Lung (tissue), 12 donors: ENCODE data around the gene TACC3. TPM values are rescaled to one million over a fixed set of nuclear protein-coding genes. Genes with fewer than 3 reads are reported as not detected.

Source experiments
- ATAC-seq: fragments of 200-7000 bp; cut with Tn5 transposase; one replicate; pipeline ENCODE4 v1.9.1; 2020; ENCODE audit warnings: moderate number of reproducible peaks; ENCODE audit not compliant: insufficient read depth, low FRiP score
- DNase-seq, 3 donors: peaks; one replicate each; pipeline ENCODE4 v3.0.0-alpha.2; 2013 to 2017
- H3K27ac ChIP-seq, 2 donors: one replicate each; pipeline ENCODE4 v1.5.1; 2013; ENCODE audit warnings: mild to moderate bottlenecking in 2 of 2, moderate library complexity in 2 of 2, control low read depth in 1 of 2, inconsistent platforms in 1 of 2, low read depth in 1 of 2, low read length in 1 of 2
- H3K27me3 ChIP-seq, 3 donors: one replicate each; pipeline ENCODE4 v1.5.1; 2013; ENCODE audit warnings: low read length in 2 of 3; ENCODE audit not compliant: control insufficient read depth in 3 of 3, insufficient read depth in 3 of 3
- H3K36me3 ChIP-seq, 4 donors: one replicate each; pipeline ENCODE4 v1.5.1; 2013; ENCODE audit warnings: low read length in 4 of 4, mild to moderate bottlenecking in 1 of 4, moderate library complexity in 1 of 4; ENCODE audit not compliant: control insufficient read depth in 4 of 4, insufficient read depth in 4 of 4
- H3K4me1 ChIP-seq, 5 donors: one replicate each; pipeline ENCODE4 v1.5.1; 2013; ENCODE audit warnings: low read length in 5 of 5, mild to moderate bottlenecking in 2 of 5, moderate library complexity in 1 of 5; ENCODE audit not compliant: control insufficient read depth in 5 of 5, insufficient read depth in 5 of 5
- H3K4me3 ChIP-seq: one replicate; pipeline ENCODE4 v1.5.1; 2013; ENCODE audit warnings: mild to moderate bottlenecking, control low read depth, moderate library complexity
- H3K9ac ChIP-seq, 2 donors: one replicate each; pipeline ENCODE4 v1.5.1; 2013; ENCODE audit warnings: low read length in 2 of 2, control low read depth in 1 of 2; ENCODE audit not compliant: insufficient read depth in 1 of 2
- H3K9me3 ChIP-seq, 4 donors: one replicate each; pipeline ENCODE4 v1.5.1; 2013; ENCODE audit warnings: low read length in 3 of 4, mild to moderate bottlenecking in 1 of 4, moderate library complexity in 1 of 4; ENCODE audit not compliant: control insufficient read depth in 4 of 4, insufficient read depth in 3 of 4
- CTCF ChIP-seq: IDR thresholded peaks from 2 replicates; pipeline ENCODE4 v1.5.1; 2012; ENCODE audit warnings: mild to moderate bottlenecking; ENCODE audit errors: control extremely low read depth, extremely low read depth
- WGBS, 2 donors: extraction: QIAGEN DNeasy Blood & Tissue Kit; methylation state at CpG; one replicate each; pipeline ENCODE4 v1.1.7; 2013; 5-methylcytosine and 5-hydroxymethylcytosine counted together
- polyA plus RNA-seq, 2 donors: library from polyadenylated mRNA; stranded (reverse); fragments of 200-250 nt; gene quantifications; one replicate each; pipeline ENCODE4 v1.2.1, GENCODE V29; 2013
- total RNA-seq, 2 donors: library from RNA; depleted of rRNA in 1 of 2; stranded (reverse); fragments of >200 nt in 1 of 2; gene quantifications; one replicate each; pipeline ENCODE4 v1.2.1, GENCODE V29; 2014 to 2021
- donor health status: control.
- donor health status: control.
- donor health status: Bipolar disorder and iron deficiency.
- donor health status: healthy.
- donor health status: DM: yes; HTN: yes; CAD: no.

The TACC3 gene
- total and polyA plus RNA-seq, 4 donors = 13.8 to 22.1 (median 18.5) TPM

GRCh38 chr4:1686440-1687036, 34.8 kb upstream of the TACC3 start:
- Histone ChIP-seq H3K27ac (no peak overlapping the region), H3K36me3 (peaks cover 0 to 12% (median 8%) of the 10 kb centered on the region in 4 donors), H3K9me3 (no peaks in the 10 kb centered on the region), H3K4me1 (peaks cover 0 to 8% (median 4%) of the 10 kb centered on the region in 5 donors), H3K9ac (no peak overlapping the region), H3K4me3 (no peak overlapping the region), H3K27me3 (no peaks in the 10 kb centered on the region)
- ATAC-seq (no peak), DNase-seq (no peak)
- TF ChIP-seq CTCF = no peak
- 62 to 75% methylated on average over 7 of the region's 7 CpGs for WGBS, 2 donors

- H3K36me3 ChIP-seq = peaks cover 12 to 28% (median 25%) of the 10 kb centered on the region in 4 donors
- H3K4me1 ChIP-seq = peaks cover 0 to 1% (median 0%) of the 10 kb centered on the region in 5 donors
- WGBS, 2 donors = 97 to 99% methylated on average over 3 of the region's 3 CpGs
- ATAC-seq (no peak), DNase-seq (no peak)
- H3K27me3 ChIP-seq = no peaks in the 10 kb centered on the region
- H3K9ac ChIP-seq = no peak overlapping the region
- TF ChIP-seq CTCF = no peak
- H3K4me3 ChIP-seq = no peak overlapping the region
- H3K9me3 ChIP-seq = peaks cover 0 to 4% (median 0%) of the 10 kb centered on the region in 4 donors
- H3K27ac ChIP-seq = no peak overlapping the region
These were observed 30.6 kb upstream of the TACC3 start for GRCh38 chr4:1690698-1691097.

GRCh38 chr4:1691737-1692373, 29.5 kb upstream of the TACC3 start:
- peaks cover 16 to 32% (median 27%) of the 10 kb centered on the region in 4 donors for H3K36me3 ChIP-seq
- TF ChIP-seq CTCF = no peak

More at GRCh38 chr4:1691737-1692373, 29.5 kb upstream of the TACC3 start:
- H3K27ac ChIP-seq = peak overlapping the region in 1 of 2 donors; percentile 3
- WGBS, 2 donors = 86 to 88% methylated on average over 9 of the region's 9 CpGs
- H3K4me1 ChIP-seq = peaks cover 0 to 1% (median 0%) of the 10 kb centered on the region in 5 donors
- no peak overlapping the region for H3K4me3 ChIP-seq
- ATAC-seq (no peak), DNase-seq (no peak)
- no peak overlapping the region for H3K9ac ChIP-seq
- peaks cover 0 to 4% (median 0%) of the 10 kb centered on the region in 4 donors for H3K9me3 ChIP-seq
- H3K27me3 ChIP-seq = no peaks in the 10 kb centered on the region
